ENCODE results near the gene TIPARP.

Gene TIPARP

GRCh38 chr3:156694536-156694935 lies 20.1 kb downstream of the TIPARP start:
- no peak for TF ChIP-seq CTCF (IDR thresholded peaks at IDR 0.05; ENCODE audit: borderline replicate concordance, insufficient read depth, low read depth, low read length)
- H3K4me3 ChIP-seq (ENCODE audit: low read depth, low read length): no peak overlapping the region

- TF ChIP-seq CTCF (IDR thresholded peaks at IDR 0.05; ENCODE audit: borderline replicate concordance, insufficient read depth, low read depth, low read length): no peak
- H3K4me3 ChIP-seq (ENCODE audit: low read depth, low read length): no peak overlapping the region
Observed at GRCh38 chr3:156702367-156702766, 28.0 kb downstream of the TIPARP start.

GRCh38 chr3:156704370-156705036 lies 30.1 kb downstream of the TIPARP start:
- TF ChIP-seq CTCF (IDR thresholded peaks at IDR 0.05; ENCODE audit: borderline replicate concordance, insufficient read depth, low read depth, low read length): no peak
- H3K4me3 ChIP-seq (ENCODE audit: low read depth, low read length): no peak overlapping the region

- no peak for TF ChIP-seq CTCF (IDR thresholded peaks at IDR 0.05; ENCODE audit: borderline replicate concordance, insufficient read depth, low read depth, low read length)
Observed at GRCh38 chr3:156705761-156706616, 31.6 kb downstream of the TIPARP start.

GRCh38 chr3:156707588-156707987 lies 33.2 kb downstream of the TIPARP start:
- no peak for TF ChIP-seq CTCF (IDR thresholded peaks at IDR 0.05; ENCODE audit: borderline replicate concordance, insufficient read depth, low read depth, low read length)
- H3K4me3 ChIP-seq (ENCODE audit: low read depth, low read length): no peak overlapping the region

More at GRCh38 chr3:156705761-156706616, 31.6 kb downstream of the TIPARP start:
- no peak overlapping the region for H3K4me3 ChIP-seq (ENCODE audit: low read depth, low read length)

GRCh38 chr3:156710429-156710828 lies 36.0 kb downstream of the TIPARP start:
- no peak for TF ChIP-seq CTCF (IDR thresholded peaks at IDR 0.05; ENCODE audit: borderline replicate concordance, insufficient read depth, low read depth, low read length)
- H3K4me3 ChIP-seq (ENCODE audit: low read depth, low read length): no peak overlapping the region

Data from GM12875 (cell line).